ENCODE measurements around the gene TOLLIP. TPM values are rescaled to one million over a fixed set of nuclear protein-coding genes. Genes with fewer than 3 reads are reported as not detected.

The TOLLIP gene
- total RNA-seq, 1 donor from 2014 or later: 67.5 TPM

DNA sequence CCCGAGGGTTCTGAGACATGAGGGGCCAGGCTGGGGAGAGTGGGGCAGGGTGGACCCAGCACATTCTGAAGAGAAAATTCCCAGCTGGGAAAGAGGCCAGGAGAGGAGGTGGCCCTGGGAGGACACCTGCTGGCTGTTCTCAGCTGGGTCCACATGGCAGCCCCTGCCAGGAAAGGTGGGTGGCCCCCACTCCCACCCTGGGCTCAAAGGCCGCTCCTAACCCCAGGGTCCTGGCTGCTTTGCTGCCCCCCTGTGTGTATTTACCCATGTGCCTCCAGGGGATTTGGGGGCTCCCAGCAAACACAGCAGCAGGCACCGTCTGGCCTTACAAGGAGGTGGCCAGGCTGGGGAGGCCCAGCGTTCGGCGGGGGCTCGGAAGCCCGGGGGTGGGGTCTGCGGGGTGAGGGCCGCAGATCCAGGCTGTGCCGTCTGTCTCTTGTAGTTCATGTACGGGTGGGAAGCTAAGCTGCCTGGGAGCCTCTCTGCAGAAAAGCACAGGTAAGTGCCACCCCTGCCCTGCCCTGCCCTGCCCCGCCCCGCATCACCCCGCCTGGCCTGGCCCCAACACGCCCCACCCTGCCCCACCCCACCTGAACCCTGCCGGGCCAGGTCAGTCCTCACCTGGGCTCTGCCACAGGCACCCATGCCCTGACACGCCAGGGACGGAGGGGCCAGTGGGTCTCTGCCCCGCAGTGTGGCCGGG, 75.9 kb downstream of the TOLLIP start:
- Mint-ChIP-seq H3K4me1 (ENCODE audit: low read depth, unreplicated experiment) (no peaks in the 10 kb centered on the region), H3K27ac (ENCODE audit: unreplicated experiment) (no peak overlapping the region), H3K9me3 (ENCODE audit: unreplicated experiment) (no peaks in the 10 kb centered on the region), H3K36me3 (ENCODE audit: unreplicated experiment) (no peaks in the 10 kb centered on the region), H3K27me3 (ENCODE audit: unreplicated experiment) (peaks cover 2% of the 10 kb centered on the region), H3K4me3 (ENCODE audit: unreplicated experiment) (no peak overlapping the region)
- peak; percentile 24 for DNase-seq
- TF ChIP-seq, protein P1, sequence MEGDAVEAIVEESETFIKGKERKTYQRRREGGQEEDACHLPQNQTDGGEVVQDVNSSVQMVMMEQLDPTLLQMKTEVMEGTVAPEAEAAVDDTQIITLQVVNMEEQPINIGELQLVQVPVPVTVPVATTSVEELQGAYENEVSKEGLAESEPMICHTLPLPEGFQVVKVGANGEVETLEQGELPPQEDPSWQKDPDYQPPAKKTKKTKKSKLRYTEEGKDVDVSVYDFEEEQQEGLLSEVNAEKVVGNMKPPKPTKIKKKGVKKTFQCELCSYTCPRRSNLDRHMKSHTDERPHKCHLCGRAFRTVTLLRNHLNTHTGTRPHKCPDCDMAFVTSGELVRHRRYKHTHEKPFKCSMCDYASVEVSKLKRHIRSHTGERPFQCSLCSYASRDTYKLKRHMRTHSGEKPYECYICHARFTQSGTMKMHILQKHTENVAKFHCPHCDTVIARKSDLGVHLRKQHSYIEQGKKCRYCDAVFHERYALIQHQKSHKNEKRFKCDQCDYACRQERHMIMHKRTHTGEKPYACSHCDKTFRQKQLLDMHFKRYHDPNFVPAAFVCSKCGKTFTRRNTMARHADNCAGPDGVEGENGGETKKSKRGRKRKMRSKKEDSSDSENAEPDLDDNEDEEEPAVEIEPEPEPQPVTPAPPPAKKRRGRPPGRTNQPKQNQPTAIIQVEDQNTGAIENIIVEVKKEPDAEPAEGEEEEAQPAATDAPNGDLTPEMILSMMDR (IDR thresholded peaks at IDR 0.05; ENCODE audit: partially characterized antibody, unreplicated experiment): no peak

- DNase-seq: peak; percentile 16
- Mint-ChIP-seq H3K27me3 (ENCODE audit: unreplicated experiment) (peaks cover 2% of the 10 kb centered on the region), H3K27ac (ENCODE audit: unreplicated experiment) (no peak overlapping the region), H3K9me3 (ENCODE audit: unreplicated experiment) (no peaks in the 10 kb centered on the region), H3K4me3 (ENCODE audit: unreplicated experiment) (no peak overlapping the region), H3K36me3 (ENCODE audit: unreplicated experiment) (no peaks in the 10 kb centered on the region), H3K4me1 (ENCODE audit: low read depth, unreplicated experiment) (no peaks in the 10 kb centered on the region)
- TF ChIP-seq, protein P1 (IDR thresholded peaks at IDR 0.05; ENCODE audit: partially characterized antibody, unreplicated experiment): no peak
Observed at GRCh38 chr11:1232883-1233321, 76.5 kb downstream of the TOLLIP start.

DNA sequence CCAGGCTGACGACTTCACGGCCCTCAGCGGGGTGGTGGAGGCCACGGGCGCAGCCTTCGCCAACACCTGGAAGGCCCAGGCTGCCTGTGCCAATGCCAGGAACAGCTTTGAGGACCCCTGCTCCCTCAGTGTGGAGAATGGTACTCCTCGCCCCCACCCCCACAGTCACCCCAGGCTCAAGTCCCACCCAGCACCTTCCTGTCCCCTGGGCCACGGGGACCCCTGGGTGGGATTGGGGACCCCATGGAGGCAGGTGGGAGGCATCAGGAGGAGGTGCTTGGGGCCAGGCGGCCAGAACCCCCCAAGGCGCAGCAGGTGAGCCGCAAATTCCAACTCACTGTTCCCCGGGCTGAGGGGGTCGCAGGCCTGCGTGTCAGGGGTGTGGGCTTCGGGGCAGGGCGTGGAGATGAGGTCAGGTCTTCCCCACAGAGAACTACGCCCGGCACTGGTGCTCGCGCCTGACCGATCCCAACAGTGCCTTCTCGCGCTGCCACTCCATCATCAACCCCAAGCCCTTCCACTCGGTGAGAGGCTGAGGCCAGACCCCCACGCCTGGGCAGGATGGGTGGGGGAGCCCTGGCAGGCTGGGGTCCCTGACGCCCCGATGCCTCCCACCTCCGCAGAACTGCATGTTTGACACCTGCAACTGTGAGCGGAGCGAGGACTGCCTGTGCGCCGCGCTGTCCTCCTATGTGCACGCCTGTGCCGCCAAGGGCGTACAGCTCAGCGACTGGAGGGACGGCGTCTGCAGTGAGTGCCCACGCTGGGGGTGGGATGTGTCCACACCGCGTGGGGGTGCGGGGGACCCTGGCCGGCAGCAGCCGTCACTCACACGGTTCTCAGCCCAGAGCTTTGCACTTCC, 77.2 kb downstream of the TOLLIP start:
- H3K4me1 Mint-ChIP-seq (ENCODE audit: low read depth, unreplicated experiment): no peaks in the 10 kb centered on the region
- DNase-seq: peak; percentile 15
- no peak overlapping the region for H3K4me3 Mint-ChIP-seq (ENCODE audit: unreplicated experiment)
- H3K36me3 Mint-ChIP-seq (ENCODE audit: unreplicated experiment): no peaks in the 10 kb centered on the region
- no peak overlapping the region for H3K27ac Mint-ChIP-seq (ENCODE audit: unreplicated experiment)
- H3K9me3 Mint-ChIP-seq (ENCODE audit: unreplicated experiment): no peaks in the 10 kb centered on the region
- H3K27me3 Mint-ChIP-seq (ENCODE audit: unreplicated experiment): peaks cover 2% of the 10 kb centered on the region
- TF ChIP-seq, protein P1 (IDR thresholded peaks at IDR 0.05; ENCODE audit: partially characterized antibody, unreplicated experiment): no peak

DNA sequence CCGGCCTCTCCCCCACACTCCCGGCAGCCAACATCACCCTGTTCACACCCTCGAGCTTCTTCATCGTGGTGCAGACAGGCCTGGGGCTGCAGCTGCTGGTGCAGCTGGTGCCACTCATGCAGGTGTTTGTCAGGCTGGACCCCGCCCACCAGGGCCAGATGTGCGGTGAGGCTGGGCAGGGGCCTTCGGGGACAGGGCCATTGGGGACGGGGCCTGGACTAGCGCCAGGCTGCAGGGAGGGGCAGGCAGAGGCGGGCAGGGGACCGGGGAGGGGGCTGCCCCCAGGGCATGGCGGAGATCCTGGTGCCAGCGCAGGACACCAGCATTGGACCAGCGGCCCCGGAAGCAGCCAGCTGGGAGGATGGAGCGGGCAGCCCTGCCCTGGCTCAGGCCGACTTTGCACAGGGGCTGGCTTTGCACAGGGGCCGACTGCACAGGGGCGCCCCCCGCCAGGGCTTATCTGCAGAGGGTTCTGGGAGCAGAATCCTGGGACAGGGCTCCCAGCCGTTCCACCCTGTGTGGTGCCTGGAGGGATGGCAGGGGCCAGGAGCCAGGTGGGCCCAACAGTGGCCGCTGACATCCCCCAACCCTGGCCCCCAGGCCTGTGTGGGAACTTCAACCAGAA, 77.9 kb downstream of the TOLLIP start:
- Mint-ChIP-seq H3K27ac (ENCODE audit: unreplicated experiment) (no peak overlapping the region), H3K36me3 (ENCODE audit: unreplicated experiment) (no peaks in the 10 kb centered on the region), H3K4me3 (ENCODE audit: unreplicated experiment) (no peak overlapping the region), H3K4me1 (ENCODE audit: low read depth, unreplicated experiment) (no peaks in the 10 kb centered on the region), H3K27me3 (ENCODE audit: unreplicated experiment) (peaks cover 2% of the 10 kb centered on the region), H3K9me3 (ENCODE audit: unreplicated experiment) (no peaks in the 10 kb centered on the region)
- peak; percentile 12 for DNase-seq
- TF ChIP-seq, protein P1 (IDR thresholded peaks at IDR 0.05; ENCODE audit: partially characterized antibody, unreplicated experiment): no peak
